Psoas muscle (tissue), 8 donors: ENCODE data around the gene ITCH. TPM values are rescaled to one million over a fixed set of nuclear protein-coding genes. Genes with fewer than 3 reads are reported as not detected.
"Not testable (repeated sequence)": the region's sequence is repeated elsewhere in the genome, so short reads cannot be mapped to it uniquely, and the experiment has no call there.

Experiments used
- ATAC-seq, 4 donors: fragments of 200-7000 bp; cut with Tn5 transposase; one replicate each; pipeline ENCODE4 v1.9.1; 2020; ENCODE audit warnings: moderate library complexity in 3 of 4, mild to moderate bottlenecking in 2 of 4
- DNase-seq, 2 donors: peaks; one replicate each; pipeline ENCODE4 v3.0.0-alpha.2; 2020
- H3K27ac ChIP-seq: fragments of 200-600 bp; one replicate; pipeline ENCODE4 v1.8.0; 2022
- H3K27me3 ChIP-seq, 3 donors: fragments of 200-600 bp in 1 of 3; one replicate each; pipeline versions ENCODE4 v1.6.1 to v1.8.0; 2013 to 2022; ENCODE audit warnings: low read length in 2 of 3, mild to moderate bottlenecking in 2 of 3, moderate library complexity in 1 of 3; ENCODE audit not compliant: insufficient read depth in 3 of 3
- H3K36me3 ChIP-seq, 2 donors: fragments of 200-600 bp in 1 of 2; one replicate each; pipeline versions ENCODE4 v1.6.1 to v1.8.0; 2013 to 2022; ENCODE audit warnings: low read depth in 1 of 2, mild to moderate bottlenecking in 1 of 2, moderate library complexity in 1 of 2; ENCODE audit not compliant: insufficient read depth in 1 of 2
- H3K4me1 ChIP-seq: fragments of 200-600 bp; one replicate; pipeline ENCODE4 v1.8.0; 2022
- H3K4me3 ChIP-seq: fragments of 200-600 bp; one replicate; pipeline ENCODE4 v1.8.0; 2022; ENCODE audit warnings: mild to moderate bottlenecking
- H3K9me3 ChIP-seq: fragments of 200-600 bp; one replicate; pipeline ENCODE4 v1.8.0; 2022
- WGBS, 3 donors: extraction: QIAGEN DNeasy Blood & Tissue Kit; methylation state at CpG; one replicate each; pipeline versions ENCODE4 v1.1.6 to v1.1.7; 2013; 5-methylcytosine and 5-hydroxymethylcytosine counted together
- intact Hi-C, 2 donors: fragments of 100-400 bp; cut with DNase I; formaldehyde crosslinking; loops; one replicate each; pipeline versions ENCODE4 v1.11.0 to v1.14.2; 2022
- polyA plus RNA-seq, 3 donors: library from polyadenylated mRNA; stranded (reverse); fragments of 200-250 nt; gene quantifications; one replicate each; pipeline ENCODE4 v1.2.3, GENCODE V29; 2013
- total RNA-seq, 4 donors: library from RNA; stranded (reverse); fragmentation: NEBNext Ultra II Directional in 2 of 4; extraction: Animal tissue kit (Norgen Biotek cat#: 25700) in 2 of 4; gene quantifications; one replicate each; pipeline versions ENCODE4 v1.2.1 to v1.2.4, GENCODE V29; 2021 to 2023
- TF ChIP-seq, protein P1 (sequence below): fragments of 200-600 bp; IDR thresholded peaks from one replicate; pipeline ENCODE4 v1.8.0; 2022; ENCODE audit warnings: antibody characterized with exemption
- donor health status: healthy with polysubstance abuse.
- donor health status: DM: no; HTN: no; CAD: no; lungs with moderate emphysema.
- donor health status: Bipolar disorder and iron deficiency.
- donor health status: healthy.
- donor health status: DM: yes; HTN: yes; CAD: no.
- donor health status: DM: no; HTN: no; CAD: no.
- donor health status: DM: no; HTN: no; CAD: no.
- donor health status: DM: yes; HTN: yes; CAD: no.

The ITCH gene
- total and polyA plus RNA-seq, 7 donors, result 10.1 to 50.3 (median 36.9) TPM

DNA sequence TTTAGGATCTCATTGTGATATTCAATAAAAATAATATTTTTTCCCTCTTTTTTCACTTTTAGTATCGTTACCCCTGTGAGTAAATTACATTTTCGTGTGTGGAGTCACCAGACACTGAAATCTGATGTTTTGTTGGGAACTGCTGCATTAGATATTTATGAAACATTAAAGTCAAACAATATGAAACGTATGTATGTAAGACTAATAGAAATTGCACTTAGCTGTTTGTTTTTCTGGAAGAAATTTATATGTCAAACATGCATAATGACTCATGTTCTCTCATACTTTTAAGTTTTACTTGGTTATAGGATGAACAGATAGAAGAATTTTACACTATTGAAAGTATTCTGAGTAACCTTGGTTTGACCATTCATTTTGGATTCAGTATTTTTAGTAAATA is 49.4 kb downstream of the ITCH start:
- Histone ChIP-seq H3K4me1 (peaks cover 13% of the 10 kb centered on the region), H3K27me3 (no peaks in the 10 kb centered on the region), H3K27ac (no peak overlapping the region), H3K36me3 (peaks cover 0 to 86% of the 10 kb centered on the region in 2 donors), H3K9me3 (no peaks in the 10 kb centered on the region), H3K4me3 (no peak overlapping the region)
- ATAC-seq (no peak), DNase-seq (no peak)
- intact Hi-C loops, result no loop called here
- WGBS, 3 donors, result 90 to 97% (median 93%) methylated on average over 3 of the region's 3 CpGs
- TF ChIP-seq, protein P1, sequence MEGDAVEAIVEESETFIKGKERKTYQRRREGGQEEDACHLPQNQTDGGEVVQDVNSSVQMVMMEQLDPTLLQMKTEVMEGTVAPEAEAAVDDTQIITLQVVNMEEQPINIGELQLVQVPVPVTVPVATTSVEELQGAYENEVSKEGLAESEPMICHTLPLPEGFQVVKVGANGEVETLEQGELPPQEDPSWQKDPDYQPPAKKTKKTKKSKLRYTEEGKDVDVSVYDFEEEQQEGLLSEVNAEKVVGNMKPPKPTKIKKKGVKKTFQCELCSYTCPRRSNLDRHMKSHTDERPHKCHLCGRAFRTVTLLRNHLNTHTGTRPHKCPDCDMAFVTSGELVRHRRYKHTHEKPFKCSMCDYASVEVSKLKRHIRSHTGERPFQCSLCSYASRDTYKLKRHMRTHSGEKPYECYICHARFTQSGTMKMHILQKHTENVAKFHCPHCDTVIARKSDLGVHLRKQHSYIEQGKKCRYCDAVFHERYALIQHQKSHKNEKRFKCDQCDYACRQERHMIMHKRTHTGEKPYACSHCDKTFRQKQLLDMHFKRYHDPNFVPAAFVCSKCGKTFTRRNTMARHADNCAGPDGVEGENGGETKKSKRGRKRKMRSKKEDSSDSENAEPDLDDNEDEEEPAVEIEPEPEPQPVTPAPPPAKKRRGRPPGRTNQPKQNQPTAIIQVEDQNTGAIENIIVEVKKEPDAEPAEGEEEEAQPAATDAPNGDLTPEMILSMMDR, result no peak

DNA sequence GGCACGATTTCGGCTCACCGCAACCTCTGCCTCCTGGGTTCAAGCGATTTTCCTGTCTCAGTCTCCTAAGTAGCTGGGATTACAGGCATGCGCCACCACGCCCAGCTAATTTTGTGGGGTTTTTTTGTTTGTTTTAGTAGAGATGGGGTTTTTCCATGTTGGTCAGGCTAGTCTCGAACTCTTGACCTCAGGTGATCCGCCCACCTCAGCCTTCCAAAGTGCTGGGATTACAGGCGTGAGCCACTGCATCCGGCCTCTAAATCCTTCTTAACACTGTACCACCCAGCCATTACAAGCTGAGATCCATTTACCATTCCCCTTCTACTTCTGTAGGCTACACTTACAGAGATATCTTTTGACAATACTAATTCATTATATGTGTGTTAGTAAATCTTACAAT is 51.5 kb downstream of the ITCH start:
- 91 to 93% (median 91%) methylated on average over 10 of the region's 10 CpGs for WGBS, 3 donors
- intact Hi-C loops, H3K4me3 ChIP-seq, H3K9me3 ChIP-seq, DNase-seq, H3K27me3 ChIP-seq: not testable (repeated sequence)
- H3K4me1 ChIP-seq, result peaks cover 13% of the 10 kb centered on the region
- H3K27ac ChIP-seq, result peak overlapping the region; percentile 60
- peak in 3 of 4 donors; percentile 22 to 52 (median 28) for ATAC-seq
- peaks cover 0 to 95% of the 10 kb centered on the region in 2 donors for H3K36me3 ChIP-seq

DNA sequence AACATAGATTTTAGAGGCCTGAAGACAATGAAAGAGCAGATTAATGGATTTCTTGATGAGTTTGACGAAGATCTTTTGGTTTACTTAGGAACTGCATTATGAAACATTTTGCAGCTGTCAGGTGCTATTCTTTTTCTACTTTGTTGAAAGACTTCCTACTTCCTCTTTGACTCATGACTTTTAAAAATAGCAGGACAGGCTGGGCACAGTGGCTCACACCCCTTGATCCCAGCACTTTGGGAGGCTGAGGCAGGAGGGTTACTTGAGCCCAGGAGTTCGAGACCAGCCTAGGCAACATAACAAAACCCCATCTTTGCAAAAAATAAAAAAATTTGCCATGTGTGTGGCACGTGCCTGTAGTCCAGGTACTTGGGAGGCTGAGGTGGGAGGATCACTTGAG is 52.0 kb downstream of the ITCH start:
- TF ChIP-seq, protein P1, result no peak
- Histone ChIP-seq H3K4me1 (peaks cover 13% of the 10 kb centered on the region), H3K27me3 (no peaks in the 10 kb centered on the region), H3K4me3 (no peak overlapping the region), H3K36me3 (peaks cover 0 to 95% of the 10 kb centered on the region in 2 donors), H3K27ac (peak overlapping the region; percentile 60), H3K9me3 (no peaks in the 10 kb centered on the region)
- ATAC-seq, result peak; percentile 79 to 91 (median 90)
- intact Hi-C loops, result no loop called here
- 77 to 81% (median 78%) methylated on average over 3 of the region's 3 CpGs for WGBS, 3 donors
- DNase-seq, result no peak

DNA sequence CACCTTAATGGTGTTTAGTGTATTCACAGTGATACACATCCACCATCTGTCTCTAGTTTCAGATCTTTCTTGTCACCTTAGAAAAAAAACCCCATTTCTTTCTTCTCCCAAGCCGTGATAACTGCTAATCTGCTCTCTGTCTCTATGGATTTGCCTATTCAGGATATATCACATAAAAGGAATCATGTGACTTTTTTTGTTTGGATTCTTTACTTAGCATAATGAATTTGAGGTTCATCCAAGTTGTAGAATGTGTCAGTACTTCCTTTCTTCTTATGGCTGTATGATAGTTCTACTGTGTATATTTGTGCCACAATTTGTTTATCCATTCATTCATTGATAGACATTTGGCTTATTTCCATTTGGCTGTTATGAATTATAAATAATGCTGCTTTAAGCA is 57.1 kb downstream of the ITCH start:
- intact Hi-C loops, result no loop called here
- ATAC-seq, result no peak

DNA sequence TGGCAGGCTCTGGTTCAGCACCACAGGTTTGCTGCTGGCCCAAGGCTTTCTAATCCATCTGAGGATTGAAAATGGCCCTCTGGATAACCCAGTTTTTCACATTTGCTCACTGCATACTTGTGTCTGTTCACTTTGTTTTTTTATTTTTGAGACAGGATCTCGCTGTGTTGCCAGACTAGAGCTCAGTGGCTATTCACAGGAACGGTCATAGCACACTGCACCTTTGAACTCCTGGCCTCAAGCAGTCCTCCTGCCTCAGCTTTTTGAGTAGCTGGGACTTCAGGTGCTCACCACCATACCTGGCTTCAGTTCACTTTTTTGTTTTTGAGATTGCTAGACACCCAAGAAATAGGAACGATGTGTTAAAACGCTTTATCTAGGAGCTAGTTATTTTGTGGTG is 57.9 kb downstream of the ITCH start:
- ATAC-seq (no peak), DNase-seq (no peak)
- 95 to 97% (median 96%) methylated on average over 4 of the region's 4 CpGs for WGBS, 3 donors
- Histone ChIP-seq H3K4me1 (no peaks in the 10 kb centered on the region), H3K36me3 (peaks cover 7 to 83% of the 10 kb centered on the region in 2 donors), H3K27me3 (no peaks in the 10 kb centered on the region), H3K27ac (no peak overlapping the region), H3K9me3 (no peaks in the 10 kb centered on the region), H3K4me3 (no peak overlapping the region)
- TF ChIP-seq, protein P1, result no peak
- intact Hi-C loops, result no loop called here

More for the DNA sequence above, 57.1 kb downstream of the ITCH start:
- Histone ChIP-seq H3K36me3 (peaks cover 4 to 85% of the 10 kb centered on the region in 2 donors), H3K4me3 (no peak overlapping the region), H3K9me3 (no peaks in the 10 kb centered on the region), H3K27ac (no peak overlapping the region), H3K4me1 (peaks cover 2% of the 10 kb centered on the region), H3K27me3 (no peaks in the 10 kb centered on the region)
- 66 to 72% (median 71%) methylated on average over 1 of the region's 1 CpG for WGBS, 3 donors
- TF ChIP-seq, protein P1, result no peak
- no peak for DNase-seq
